ENCODE results near the gene TBL1Y. TPM values are rescaled to one million over a fixed set of nuclear protein-coding genes. Genes with fewer than 3 reads are reported as not detected.

Gene TBL1Y
- not detected in 2 replicates for total RNA-seq

GRCh38 chrY:6910372-6911252 is at the start of gene TBL1Y:
Gene TBL1Y (plus strand): TSS chrY:6910697. CDS start chrY:7025085, 114,388 bp downstream.

GRCh38 chrY:6911253-6911881 is 870 bp downstream of the TBL1Y start, which contains the start of gene AMELY:
Gene AMELY (minus strand): TSS chrY:6911752. CDS start chrY:6872608, 39,144 bp downstream.

Other genes starting within 250 kb of the TBL1Y start
- gene AMELY, start 1.1 kb downstream of the TBL1Y start, total RNA-seq = not detected in 2 replicates